Neural cell (in vitro differentiated cells): ENCODE data around the gene PCGF3. TPM values are rescaled to one million over a fixed set of nuclear protein-coding genes. Genes with fewer than 3 reads are reported as not detected.

ENCODE experiments used
- H2AFZ ChIP-seq: fragments of 200-600, 300-800 bp; sonication (generic), shearing (Covaris generic); 2 replicates; pipeline ENCODE4 v1.6.0; 2014; ENCODE audit warnings: low read depth, mild to moderate bottlenecking, antibody characterized with exemption, low read length, moderate library complexity
- H3F3A ChIP-seq: fragments of 200-600 bp; shearing (Covaris generic); 2 replicates; pipeline ENCODE4 v1.6.1; 2016; ENCODE audit warnings: mild to moderate bottlenecking, moderate library complexity, mixed read lengths, antibody characterized with exemption, low read length; ENCODE audit not compliant: insufficient read depth, poor library complexity, severe bottlenecking
- H3K27ac ChIP-seq: fragments of 200-600, 300-800 bp; sonication (generic), shearing (Covaris generic); 2 replicates; pipeline ENCODE4 v1.5.1; 2014; ENCODE audit warnings: mild to moderate bottlenecking, low read length, moderate library complexity
- H3K27me3 ChIP-seq: fragments of 300-800, 200-600 bp; sonication (generic), shearing (Covaris generic); 2 replicates; pipeline ENCODE4 v1.6.0; 2014; ENCODE audit warnings: mild to moderate bottlenecking, low read depth, low read length, moderate library complexity; ENCODE audit not compliant: insufficient read depth
- H3K36me3 ChIP-seq: fragments of 300-800, 200-600 bp; sonication (generic), shearing (Covaris generic); 2 replicates; pipeline ENCODE4 v1.5.1; 2014; ENCODE audit warnings: mild to moderate bottlenecking, antibody characterized with exemption, low read length, moderate library complexity; ENCODE audit not compliant: insufficient read depth
- H3K4me2 ChIP-seq: fragments of 300-800, 200-600 bp; sonication (generic), shearing (Covaris generic); 2 replicates; pipeline ENCODE4 v1.6.0; 2014; ENCODE audit warnings: mild to moderate bottlenecking, low read length
- H3K4me3 ChIP-seq: fragments of 300-800, 200-600 bp; sonication (generic), shearing (Covaris generic); 2 replicates; pipeline ENCODE4 v1.5.1; 2014; ENCODE audit warnings: mild to moderate bottlenecking, low read length, moderate library complexity
- H3K79me2 ChIP-seq: fragments of 200-600 bp; shearing (Covaris generic); replicated peaks from 2 replicates; pipeline ENCODE4 v1.6.0; 2014; ENCODE audit warnings: mild to moderate bottlenecking, low read length, moderate library complexity; ENCODE audit not compliant: insufficient read depth
- H3K9ac ChIP-seq: fragments of 300-800, 200-600 bp; sonication (generic), shearing (Covaris generic); 2 replicates; pipeline ENCODE4 v1.6.1; 2016; ENCODE audit warnings: mild to moderate bottlenecking, low read length, mixed read lengths
- H3K9me2 ChIP-seq: fragments of 200-600 bp; shearing (Covaris generic); 2 replicates; pipeline ENCODE4 v1.6.1; 2016; ENCODE audit warnings: mild to moderate bottlenecking, low read length, mixed read lengths; ENCODE audit not compliant: insufficient read depth
- H3K9me3 ChIP-seq: fragments of 200-600, 300-800 bp; sonication (generic), shearing (Covaris generic); 2 replicates; pipeline ENCODE4 v1.6.1; 2016; ENCODE audit warnings: mild to moderate bottlenecking, mixed run types, low read length, moderate library complexity, mixed read lengths
- H4K20me1 ChIP-seq: fragments of 200-600 bp; shearing (Covaris generic); 2 replicates; pipeline ENCODE4 v1.6.1; 2016; ENCODE audit warnings: mild to moderate bottlenecking, mixed run types; ENCODE audit not compliant: insufficient read depth
- CTCF ChIP-seq: fragments of 450-650 bp; IDR thresholded peaks from 2 replicates; pipeline ENCODE4 v1.5.1; 2014; ENCODE audit warnings: antibody characterized with exemption, mild to moderate bottlenecking, moderate library complexity; ENCODE audit not compliant: poor library complexity, severe bottlenecking
- EP300 ChIP-seq: fragments of 450-650 bp; conservative IDR thresholded peaks from 2 replicates; pipeline ENCODE4 v1.6.1; 2014; ENCODE audit warnings: antibody characterized with exemption, mild to moderate bottlenecking, moderate library complexity; ENCODE audit not compliant: poor library complexity, severe bottlenecking
- EZH2 ChIP-seq: fragments of 200-600, 300-800 bp; shearing (Covaris generic), sonication (generic); IDR thresholded peaks from 2 replicates; pipeline ENCODE4 v1.6.1; 2014; ENCODE audit warnings: antibody characterized with exemption, low read length, borderline replicate concordance, mild to moderate bottlenecking; ENCODE audit not compliant: insufficient read depth, poor library complexity, severe bottlenecking
- MXI1 ChIP-seq: fragments of 450-650 bp; conservative IDR thresholded peaks from 2 replicates; pipeline ENCODE4 v1.6.1; 2014; ENCODE audit warnings: antibody characterized with exemption, mild to moderate bottlenecking; ENCODE audit not compliant: poor library complexity, severe bottlenecking
- POLR2AphosphoS5 ChIP-seq: IDR thresholded peaks from 2 replicates; pipeline ENCODE4 v1.6.1; 2012
- RAD21 ChIP-seq: fragments of 450-650 bp; conservative IDR thresholded peaks from 2 replicates; pipeline ENCODE4 v1.6.1; 2014; ENCODE audit warnings: antibody characterized with exemption, mild to moderate bottlenecking, moderate library complexity
- REST ChIP-seq: IDR thresholded peaks from 2 replicates; pipeline ENCODE4 v1.6.1; 2012; ENCODE audit warnings: borderline replicate concordance
- SMC3 ChIP-seq: fragments of 450-650 bp; conservative IDR thresholded peaks from 2 replicates; pipeline ENCODE4 v1.6.1; 2014; ENCODE audit warnings: antibody characterized with exemption, mild to moderate bottlenecking, moderate library complexity; ENCODE audit not compliant: poor library complexity
- TAF1 ChIP-seq: IDR thresholded peaks from 2 replicates; pipeline ENCODE4 v1.6.1; 2012; ENCODE audit warnings: low read depth
- polyA plus RNA-seq: library from polyadenylated mRNA; depleted of rRNA; stranded (reverse); fragments of >200 nt; gene quantifications from 2 replicates; pipeline ENCODE4 v1.2.3, GENCODE V29; 2014

The PCGF3 gene
- polyA plus RNA-seq, 1 donor from 2014 or later: 117 TPM

GRCh38 chr4:660401-660800, 45.2 kb upstream of the PCGF3 start:
- Histone ChIP-seq H3K27me3 (no peaks in the 10 kb centered on the region), H3K4me3 (no peak overlapping the region), H4K20me1 (no peaks in the 10 kb centered on the region), H3K9me2 (no peaks in the 10 kb centered on the region), H3K4me2 (no peak overlapping the region), H3K9me3 (no peaks in the 10 kb centered on the region), H3K27ac (no peak overlapping the region), H3K9ac (no peak overlapping the region), H3K79me2 (no peaks in the 10 kb centered on the region), H3F3A (no peaks in the 10 kb centered on the region), H2AFZ (no peak overlapping the region), H3K36me3 (no peaks in the 10 kb centered on the region)
- TF ChIP-seq REST: no peak
- TF ChIP-seq MXI1: no peak
- TF ChIP-seq EZH2: no peak
- TF ChIP-seq TAF1: no peak

- Histone ChIP-seq H3K36me3 (no peaks in the 10 kb centered on the region), H3K4me3 (no peak overlapping the region), H3K9me3 (no peaks in the 10 kb centered on the region), H3K27me3 (no peaks in the 10 kb centered on the region), H3K9me2 (no peaks in the 10 kb centered on the region), H3K9ac (no peak overlapping the region), H3F3A (no peaks in the 10 kb centered on the region), H2AFZ (no peak overlapping the region), H3K27ac (no peak overlapping the region), H3K79me2 (no peaks in the 10 kb centered on the region), H3K4me2 (no peak overlapping the region), H4K20me1 (no peaks in the 10 kb centered on the region)
- no peak for TF ChIP-seq CTCF
- no peak for TF ChIP-seq SMC3
- no peak for TF ChIP-seq MXI1
- TF ChIP-seq RAD21: no peak
- TF ChIP-seq EP300: no peak
- no peak for TF ChIP-seq POLR2AphosphoS5
Observed at GRCh38 chr4:661231-661630, 44.4 kb upstream of the PCGF3 start.
